WTC11 (cell line): Measurements from ENCODE around the gene SLC7A8. TPM values are rescaled to one million over a fixed set of nuclear protein-coding genes. Genes with fewer than 3 reads are reported as not detected.
A peak's percentile ranks its signal among the peaks of the same experiment; 100 is the strongest.

Experiments
- ATAC-seq: fragments of 200-7000 bp; cut with Tn5 transposase; 2 replicates; pipeline ENCODE4 v1.10.0; 2021; ENCODE audit warnings: mild to moderate bottlenecking, moderate library complexity
- CTCF ChIA-PET: fragments of 300-600 bp; sonication (Branson Sonifier 250); formaldehyde crosslinking; loops from one replicate; lab custom pipeline; 2021; ENCODE audit warnings: antibody characterized with exemption; lab: Charles Lee
- POLR2A ChIA-PET: fragments of 350-600 bp; sonication (Branson Sonifier 250); formaldehyde crosslinking; loops from one replicate; lab custom pipeline; 2021; ENCODE audit warnings: antibody characterized with exemption; lab: Charles Lee
- DNase-seq: peaks from one replicate; pipeline ENCODE4 v3.0.0; 2021; ENCODE audit warnings: low spot score
- H3K27ac Mint-ChIP-seq: 2 replicates; pipeline ENCODE4 v1.8.0; 2021; ENCODE audit warnings: mixed read lengths
- H3K27me3 Mint-ChIP-seq: 2 replicates; pipeline ENCODE4 v1.8.0; 2021; ENCODE audit warnings: low read depth, mild to moderate bottlenecking, moderate library complexity, mixed read lengths
- H3K36me3 Mint-ChIP-seq: 2 replicates; pipeline ENCODE4 v1.8.0; 2021; ENCODE audit warnings: mixed read lengths
- H3K4me1 Mint-ChIP-seq: 2 replicates; pipeline ENCODE4 v1.8.0; 2022; ENCODE audit warnings: mixed read lengths
- H3K4me3 Mint-ChIP-seq: 2 replicates; pipeline ENCODE4 v1.8.0; 2021; ENCODE audit warnings: mild to moderate bottlenecking, moderate library complexity, mixed read lengths
- H3K9me3 Mint-ChIP-seq: 2 replicates; pipeline ENCODE4 v1.8.0; 2021; ENCODE audit warnings: mixed read lengths
- ATF6 ChIP-seq: sonication (generic); formaldehyde crosslinking; IDR thresholded peaks from 2 replicates; pipeline ENCODE4 v1.8.1; 2023; ENCODE audit warnings: mild to moderate bottlenecking, missing genetic modification reagents
- CDX4 ChIP-seq: fragments of 250-450 bp; sonication (Bioruptor Pico); IDR thresholded peaks from 2 replicates; pipeline ENCODE4 v1.9.0; 2021; ENCODE audit warnings: moderate library complexity, mild to moderate bottlenecking, inconsistent platforms, borderline replicate concordance
- ETV6 ChIP-seq: sonication (generic); formaldehyde crosslinking; IDR thresholded peaks from 2 replicates; pipeline ENCODE4 v1.8.1; 2022; ENCODE audit warnings: mild to moderate bottlenecking, missing genetic modification reagents
- FOXP1 ChIP-seq: sonication (generic); formaldehyde crosslinking; IDR thresholded peaks from 2 replicates; pipeline ENCODE4 v1.8.0; 2022; ENCODE audit warnings: missing genetic modification reagents, mild to moderate bottlenecking, moderate library complexity, borderline replicate concordance
- GTF2I ChIP-seq: fragments of 250-450 bp; sonication (Bioruptor Pico); conservative IDR thresholded peaks from 2 replicates; pipeline ENCODE4 v1.4.0; 2021; ENCODE audit warnings: mild to moderate bottlenecking
- NR1H2 ChIP-seq: sonication (generic); formaldehyde crosslinking; IDR thresholded peaks from 2 replicates; pipeline ENCODE4 v1.9.0; 2021; ENCODE audit warnings: mild to moderate bottlenecking, moderate library complexity, missing genetic modification reagents
- RELA ChIP-seq: sonication (generic); formaldehyde crosslinking; IDR thresholded peaks from 2 replicates; pipeline ENCODE4 v1.8.1; 2022; ENCODE audit warnings: missing genetic modification reagents, mild to moderate bottlenecking, borderline replicate concordance
- RORB ChIP-seq: fragments of 250-450 bp; sonication (Bioruptor Pico); IDR thresholded peaks from 2 replicates; pipeline ENCODE4 v1.9.0; 2021; ENCODE audit warnings: mild to moderate bottlenecking
- SMAD4 ChIP-seq: sonication (generic); formaldehyde crosslinking; IDR thresholded peaks from 2 replicates; pipeline ENCODE4 v1.8.0; 2022; ENCODE audit warnings: mild to moderate bottlenecking, missing genetic modification reagents
- SOX15 ChIP-seq: fragments of 250-450 bp; sonication (Bioruptor Pico); IDR thresholded peaks from 2 replicates; pipeline ENCODE4 v1.9.0; 2021; ENCODE audit warnings: mild to moderate bottlenecking
- SP1 ChIP-seq: sonication (generic); formaldehyde crosslinking; conservative IDR thresholded peaks from 2 replicates; pipeline ENCODE4 v1.8.1; 2022; ENCODE audit warnings: missing genetic modification reagents
- ZBTB21 ChIP-seq: sonication (generic); formaldehyde crosslinking; IDR thresholded peaks from 2 replicates; pipeline ENCODE4 v1.8.1; 2023; ENCODE audit warnings: mild to moderate bottlenecking, missing genetic modification reagents, borderline replicate concordance
- ZNF138 ChIP-seq: sonication (generic); formaldehyde crosslinking; conservative IDR thresholded peaks from 2 replicates; pipeline ENCODE4 v1.8.1; 2022; ENCODE audit warnings: mild to moderate bottlenecking, moderate library complexity, missing genetic modification reagents
- ZNF416 ChIP-seq: fragments of 250-450 bp; sonication (Bioruptor Pico); IDR thresholded peaks from 2 replicates; pipeline ENCODE4 v1.9.0; 2021; ENCODE audit warnings: mild to moderate bottlenecking, inconsistent platforms
- total RNA-seq: library from RNA; stranded (reverse); gene quantifications from 3 replicates; pipeline ENCODE4 v1.2.3, GENCODE V29; 2021
- TF ChIP-seq, protein P1 (sequence below): sonication (generic); formaldehyde crosslinking; IDR thresholded peaks from 2 replicates; pipeline ENCODE4 v1.8.0; 2022; ENCODE audit warnings: mild to moderate bottlenecking, missing genetic modification reagents
- TF ChIP-seq, protein P2 (sequence below): sonication (generic); formaldehyde crosslinking; IDR thresholded peaks from 2 replicates; pipeline ENCODE4 v1.8.1; 2022; ENCODE audit warnings: missing genetic modification reagents, borderline replicate concordance
- TF ChIP-seq, protein P3 (sequence below): sonication (generic); formaldehyde crosslinking; conservative IDR thresholded peaks from 2 replicates; pipeline ENCODE4 v1.8.1; 2023; ENCODE audit warnings: mild to moderate bottlenecking, low read depth, missing genetic modification reagents, moderate library complexity

SLC7A8 gene
- total RNA-seq, 1 experiment from 2014 or later: 207 TPM

DNA sequence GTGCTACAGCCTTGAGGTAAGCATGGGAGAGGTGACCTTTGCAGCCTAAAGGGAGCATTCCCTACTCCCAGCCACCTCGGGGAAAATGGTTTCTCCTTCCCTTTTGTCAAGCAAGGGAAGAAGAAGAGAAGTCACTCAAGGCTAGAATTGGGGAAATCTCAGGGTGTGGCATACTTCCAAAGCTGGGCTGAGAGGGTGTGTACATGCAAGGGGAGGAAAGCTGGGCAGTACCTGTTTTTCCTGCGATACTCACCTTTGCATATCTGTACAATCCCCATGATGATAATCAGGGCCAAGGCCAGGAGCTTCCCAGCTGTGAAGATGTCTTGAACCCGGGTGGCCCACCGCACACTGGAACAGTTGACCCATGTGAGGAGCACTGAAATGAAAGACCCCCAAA lies 40.6 kb downstream of the SLC7A8 start:
- Mint-ChIP-seq H3K27me3 (no peaks in the 10 kb centered on the region), H3K36me3 (peaks cover 68% of the 10 kb centered on the region), H3K4me1 (peaks cover 10% of the 10 kb centered on the region), H3K4me3 (no peak overlapping the region), H3K27ac (no peak overlapping the region), H3K9me3 (no peaks in the 10 kb centered on the region)
- TF ChIP-seq ZNF416 (CRISPR knock-in tag) (no peak), GTF2I (CRISPR knock-in tag) (no peak), FOXP1 (no peak), RELA (no peak), ZNF138 (CRISPR knock-in tag) (no peak), ATF6 (CRISPR knock-in tag) (no peak)
- no peak for DNase-seq
- ATAC-seq: no peak
- CTCF ChIA-PET: interaction anchor here (0.8 to 2.0 kb wide), 3 partner anchors 21 to 45 kb away, joined by 3 to 8 read pairs (median 4); no protein-coding TSS in a partner anchor
- POLR2A ChIA-PET: interaction anchor here (0.6 kb wide), 1 partner anchor 26 kb away, joined by 3 read pairs; no protein-coding TSS in a partner anchor

DNA sequence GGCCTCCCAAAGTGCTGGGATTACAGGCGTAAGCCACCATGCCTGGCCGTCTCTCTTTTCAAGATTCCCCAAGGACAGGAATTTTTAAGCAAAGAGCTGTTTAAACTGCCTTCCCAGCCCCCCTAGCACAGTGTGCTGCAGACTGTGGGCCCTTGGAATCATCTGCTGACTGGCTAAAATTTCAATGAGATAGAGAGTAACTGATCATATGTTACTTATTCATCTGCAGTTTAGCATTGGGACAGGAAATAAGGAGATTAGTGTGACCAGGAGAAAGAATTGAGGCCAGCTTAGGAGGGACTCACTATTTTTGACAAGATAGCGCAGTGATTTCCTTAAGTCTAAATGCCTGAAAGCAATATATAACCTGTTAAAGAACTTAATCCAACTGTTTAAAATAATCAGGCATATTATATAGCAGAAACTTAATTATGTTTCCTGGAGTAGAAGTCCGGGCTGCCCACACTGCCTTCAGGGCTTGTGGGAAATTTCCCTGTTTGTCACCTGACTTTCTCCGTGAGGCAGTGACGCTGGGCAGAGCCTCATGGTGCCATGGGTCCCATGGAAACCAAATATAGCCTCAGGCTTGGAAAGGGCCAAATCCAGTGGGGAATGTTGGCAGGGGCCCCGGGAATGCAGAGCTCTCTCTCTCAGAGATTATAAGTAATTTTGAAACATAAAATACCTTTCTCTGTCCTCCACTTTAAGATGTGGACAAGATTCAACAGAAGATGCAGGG lies 41.6 kb downstream of the SLC7A8 start:
- ChIA-PET POLR2A (interaction anchor here (0.6 kb wide), 1 partner anchor 25 kb away, joined by 3 read pairs; no protein-coding TSS in a partner anchor), CTCF (interaction anchor here (0.8 to 2.0 kb wide), 3 partner anchors 20 to 376 kb away, joined by 3 to 8 read pairs (median 4); no protein-coding TSS in a partner anchor)

More for the DNA sequence above, 41.6 kb downstream of the SLC7A8 start:
- Mint-ChIP-seq H3K27ac (peak overlapping the region; percentile 52; the same call in 1 of the 2 replicates), H3K36me3 (peaks cover 67% of the 10 kb centered on the region), H3K4me1 (peaks cover 6% of the 10 kb centered on the region), H3K9me3 (no peaks in the 10 kb centered on the region), H3K27me3 (no peaks in the 10 kb centered on the region), H3K4me3 (no peak overlapping the region)
- ATAC-seq (no peak), DNase-seq (no peak)
- no peak for TF ChIP-seq NR1H2 (CRISPR knock-in tag)
- TF ChIP-seq SP1: no peak
- TF ChIP-seq, protein P1, sequence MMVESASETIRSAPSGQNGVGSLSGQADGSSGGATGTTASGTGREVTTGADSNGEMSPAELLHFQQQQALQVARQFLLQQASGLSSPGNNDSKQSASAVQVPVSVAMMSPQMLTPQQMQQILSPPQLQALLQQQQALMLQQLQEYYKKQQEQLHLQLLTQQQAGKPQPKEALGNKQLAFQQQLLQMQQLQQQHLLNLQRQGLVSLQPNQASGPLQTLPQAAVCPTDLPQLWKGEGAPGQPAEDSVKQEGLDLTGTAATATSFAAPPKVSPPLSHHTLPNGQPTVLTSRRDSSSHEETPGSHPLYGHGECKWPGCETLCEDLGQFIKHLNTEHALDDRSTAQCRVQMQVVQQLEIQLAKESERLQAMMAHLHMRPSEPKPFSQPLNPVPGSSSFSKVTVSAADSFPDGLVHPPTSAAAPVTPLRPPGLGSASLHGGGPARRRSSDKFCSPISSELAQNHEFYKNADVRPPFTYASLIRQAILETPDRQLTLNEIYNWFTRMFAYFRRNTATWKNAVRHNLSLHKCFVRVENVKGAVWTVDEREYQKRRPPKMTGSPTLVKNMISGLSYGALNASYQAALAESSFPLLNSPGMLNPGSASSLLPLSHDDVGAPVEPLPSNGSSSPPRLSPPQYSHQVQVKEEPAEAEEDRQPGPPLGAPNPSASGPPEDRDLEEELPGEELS: no peak
- TF ChIP-seq, protein P2, sequence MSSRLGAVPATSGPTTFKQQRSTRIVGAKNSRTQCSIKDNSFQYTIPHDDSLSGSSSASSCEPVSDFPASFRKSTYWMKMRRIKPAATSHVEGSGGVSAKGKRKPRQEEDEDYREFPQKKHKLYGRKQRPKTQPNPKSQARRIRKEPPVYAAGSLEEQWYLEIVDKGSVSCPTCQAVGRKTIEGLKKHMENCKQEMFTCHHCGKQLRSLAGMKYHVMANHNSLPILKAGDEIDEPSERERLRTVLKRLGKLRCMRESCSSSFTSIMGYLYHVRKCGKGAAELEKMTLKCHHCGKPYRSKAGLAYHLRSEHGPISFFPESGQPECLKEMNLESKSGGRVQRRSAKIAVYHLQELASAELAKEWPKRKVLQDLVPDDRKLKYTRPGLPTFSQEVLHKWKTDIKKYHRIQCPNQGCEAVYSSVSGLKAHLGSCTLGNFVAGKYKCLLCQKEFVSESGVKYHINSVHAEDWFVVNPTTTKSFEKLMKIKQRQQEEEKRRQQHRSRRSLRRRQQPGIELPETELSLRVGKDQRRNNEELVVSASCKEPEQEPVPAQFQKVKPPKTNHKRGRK: no peak
- TF ChIP-seq ETV6: no peak
- no peak for TF ChIP-seq CDX4
- no peak for TF ChIP-seq RORB (CRISPR knock-in tag)
- no peak for TF ChIP-seq SMAD4 (CRISPR knock-in tag)
- no peak for TF ChIP-seq ZBTB21 (CRISPR knock-in tag)
- TF ChIP-seq SOX15: no peak
- no peak for TF ChIP-seq ZNF138 (CRISPR knock-in tag)
- TF ChIP-seq, protein P3, sequence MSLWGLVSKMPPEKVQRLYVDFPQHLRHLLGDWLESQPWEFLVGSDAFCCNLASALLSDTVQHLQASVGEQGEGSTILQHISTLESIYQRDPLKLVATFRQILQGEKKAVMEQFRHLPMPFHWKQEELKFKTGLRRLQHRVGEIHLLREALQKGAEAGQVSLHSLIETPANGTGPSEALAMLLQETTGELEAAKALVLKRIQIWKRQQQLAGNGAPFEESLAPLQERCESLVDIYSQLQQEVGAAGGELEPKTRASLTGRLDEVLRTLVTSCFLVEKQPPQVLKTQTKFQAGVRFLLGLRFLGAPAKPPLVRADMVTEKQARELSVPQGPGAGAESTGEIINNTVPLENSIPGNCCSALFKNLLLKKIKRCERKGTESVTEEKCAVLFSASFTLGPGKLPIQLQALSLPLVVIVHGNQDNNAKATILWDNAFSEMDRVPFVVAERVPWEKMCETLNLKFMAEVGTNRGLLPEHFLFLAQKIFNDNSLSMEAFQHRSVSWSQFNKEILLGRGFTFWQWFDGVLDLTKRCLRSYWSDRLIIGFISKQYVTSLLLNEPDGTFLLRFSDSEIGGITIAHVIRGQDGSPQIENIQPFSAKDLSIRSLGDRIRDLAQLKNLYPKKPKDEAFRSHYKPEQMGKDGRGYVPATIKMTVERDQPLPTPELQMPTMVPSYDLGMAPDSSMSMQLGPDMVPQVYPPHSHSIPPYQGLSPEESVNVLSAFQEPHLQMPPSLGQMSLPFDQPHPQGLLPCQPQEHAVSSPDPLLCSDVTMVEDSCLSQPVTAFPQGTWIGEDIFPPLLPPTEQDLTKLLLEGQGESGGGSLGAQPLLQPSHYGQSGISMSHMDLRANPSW (CRISPR knock-in tag): no peak
